Thoracic aorta (tissue), 2 donors: Measurements from ENCODE around the gene LUC7L3. TPM values are rescaled to one million over a fixed set of nuclear protein-coding genes. Genes with fewer than 3 reads are reported as not detected.

Experiments
- ATAC-seq: fragments of 150-250 bp; one replicate; pipeline ENCODE4 v1.8.0; 2017; ENCODE audit warnings: low read depth; ENCODE audit not compliant: insufficient number of reproducible peaks, low FRiP score
- DNase-seq: peaks from one replicate; pipeline ENCODE4 v3.0.0-alpha.2; 2020; ENCODE audit warnings: low spot score
- H3K27ac ChIP-seq, 2 donors: fragments of 200-600 bp; sonication (generic); 1 replicate in 1 of 2; 2 replicates in 1 of 2; pipeline ENCODE4 v1.5.1; 2016; ENCODE audit warnings: mild to moderate bottlenecking in 2 of 2, moderate library complexity in 2 of 2
- H3K27me3 ChIP-seq: fragments of 200-600 bp; sonication (generic); replicated peaks from 2 replicates; pipeline ENCODE4 v1.6.0; 2016; ENCODE audit warnings: mild to moderate bottlenecking; ENCODE audit not compliant: insufficient read depth
- H3K36me3 ChIP-seq: fragments of 200-600 bp; sonication (generic); one replicate; pipeline ENCODE4 v1.5.1; 2016
- H3K4me1 ChIP-seq, 2 donors: fragments of 200-600 bp; sonication (generic); 1 replicate in 1 of 2; 2 replicates in 1 of 2; pipeline versions ENCODE4 v1.5.1 to v1.6.0; 2016; ENCODE audit warnings: low read depth in 2 of 2, mild to moderate bottlenecking in 1 of 2; ENCODE audit not compliant: control insufficient read depth in 1 of 2
- H3K4me3 ChIP-seq: fragments of 200-600 bp; sonication (generic); 2 replicates; pipeline ENCODE4 v1.5.1; 2016; ENCODE audit warnings: mild to moderate bottlenecking
- H3K9me3 ChIP-seq: fragments of 200-600 bp; sonication (generic); 2 replicates; pipeline ENCODE4 v1.5.1; 2016
- CTCF ChIP-seq: fragments of 200-600 bp; sonication (generic); IDR thresholded peaks from one replicate; pipeline ENCODE4 v1.5.1; 2019; ENCODE audit warnings: antibody characterized with exemption
- total RNA-seq, 2 donors: library from RNA; depleted of rRNA; stranded (reverse); fragments of >200 nt; gene quantifications; one replicate each; pipeline versions ENCODE4 v1.1.0 to v1.2.3, GENCODE V29; 2016

LUC7L3 gene
- total RNA-seq, 2 donors from 2014 or later = 60.8 to 136 TPM

GRCh38 chr17:50783193-50783660 lies 63.8 kb downstream of the LUC7L3 start:
- no peaks in the 10 kb centered on the region for H3K9me3 ChIP-seq
- ATAC-seq = no peak
- H3K27ac ChIP-seq = no peak overlapping the region
- no peak overlapping the region for H3K4me3 ChIP-seq
- no peaks in the 10 kb centered on the region for H3K27me3 ChIP-seq
- no peaks in the 10 kb centered on the region for H3K36me3 ChIP-seq
- H3K4me1 ChIP-seq = peaks cover 0 to 7% of the 10 kb centered on the region in 2 donors
- peak; percentile 49 for DNase-seq
- TF ChIP-seq CTCF = peak; percentile 100

- Histone ChIP-seq H3K4me3 (no peak overlapping the region), H3K27ac (no peak overlapping the region), H3K36me3 (no peaks in the 10 kb centered on the region), H3K9me3 (no peaks in the 10 kb centered on the region), H3K4me1 (peaks cover 0 to 7% of the 10 kb centered on the region in 2 donors), H3K27me3 (no peaks in the 10 kb centered on the region)
- DNase-seq (no peak), ATAC-seq (no peak)
- no peak for TF ChIP-seq CTCF
These were observed 64.5 kb downstream of the LUC7L3 start for GRCh38 chr17:50783905-50784304.

- Histone ChIP-seq H3K27me3 (no peaks in the 10 kb centered on the region), H3K4me3 (no peak overlapping the region), H3K9me3 (no peaks in the 10 kb centered on the region), H3K27ac (no peak overlapping the region), H3K4me1 (peaks cover 0 to 7% of the 10 kb centered on the region in 2 donors), H3K36me3 (no peaks in the 10 kb centered on the region)
- DNase-seq (no peak), ATAC-seq (no peak)
- no peak for TF ChIP-seq CTCF
These were observed 65.7 kb downstream of the LUC7L3 start for GRCh38 chr17:50785126-50785525.

- no peak for DNase-seq
- no peak overlapping the region for H3K4me3 ChIP-seq
- no peak for ATAC-seq
- no peaks in the 10 kb centered on the region for H3K9me3 ChIP-seq
- no peaks in the 10 kb centered on the region for H3K36me3 ChIP-seq
- TF ChIP-seq CTCF = no peak
- H3K4me1 ChIP-seq = peaks cover 0 to 7% of the 10 kb centered on the region in 2 donors
- no peak overlapping the region for H3K27ac ChIP-seq
- no peaks in the 10 kb centered on the region for H3K27me3 ChIP-seq
These were observed 66.7 kb downstream of the LUC7L3 start for GRCh38 chr17:50785946-50786570.

GRCh38 chr17:50787106-50787505 lies 67.7 kb downstream of the LUC7L3 start:
- Histone ChIP-seq H3K9me3 (no peaks in the 10 kb centered on the region), H3K27ac (no peak overlapping the region), H3K4me1 (peaks cover 0 to 7% of the 10 kb centered on the region in 2 donors), H3K27me3 (no peaks in the 10 kb centered on the region), H3K36me3 (no peaks in the 10 kb centered on the region), H3K4me3 (no peak overlapping the region)
- no peak for TF ChIP-seq CTCF
- ATAC-seq (no peak), DNase-seq (no peak)
